AG09309 (cell line): ENCODE data around the gene GPX2.
A peak's percentile ranks its signal among the peaks of the same experiment; 100 is the strongest.

ENCODE experiments used
- DNase-seq: peaks from one replicate; pipeline ENCODE4 v3.0.0-alpha.2; 2010; ENCODE audit warnings: low read depth
- H3K4me3 ChIP-seq: 2 replicates; pipeline ENCODE4 v1.5.1; 2011; ENCODE audit warnings: mild to moderate bottlenecking, low read depth, low read length, moderate library complexity; ENCODE audit not compliant: control insufficient read depth
- CTCF ChIP-seq: IDR thresholded peaks from 2 replicates; pipeline ENCODE4 v1.5.1; 2011; ENCODE audit warnings: mild to moderate bottlenecking, low read depth, low read length, inconsistent platforms; ENCODE audit not compliant: insufficient read depth, control insufficient read depth; ENCODE audit errors: missing control alignments

The GPX2 gene

GRCh38 chr14:64910847-64911495, 31.6 kb downstream of the GPX2 start:
- no peak overlapping the region for H3K4me3 ChIP-seq
- no peak for DNase-seq
- TF ChIP-seq CTCF = peak; percentile 67

GRCh38 chr14:64906022-64906421, 36.5 kb downstream of the GPX2 start:
- no peak for DNase-seq
- H3K4me3 ChIP-seq = no peak overlapping the region
- no peak for TF ChIP-seq CTCF

- no peak for DNase-seq
- no peak overlapping the region for H3K4me3 ChIP-seq
- TF ChIP-seq CTCF = no peak
Observed at GRCh38 chr14:64899958-64900357, 42.6 kb downstream of the GPX2 start.

GRCh38 chr14:64891839-64892375, 50.6 kb downstream of the GPX2 start:
- H3K4me3 ChIP-seq = no peak overlapping the region
- peak; percentile 49 for TF ChIP-seq CTCF
- peak; percentile 42 for DNase-seq

- TF ChIP-seq CTCF = no peak
- no peak for DNase-seq
- no peak overlapping the region for H3K4me3 ChIP-seq
Observed at GRCh38 chr14:64891173-64891838, 51.2 kb downstream of the GPX2 start.

GRCh38 chr14:64889352-64889751, 53.2 kb downstream of the GPX2 start:
- no peak overlapping the region for H3K4me3 ChIP-seq
- no peak for DNase-seq
- no peak for TF ChIP-seq CTCF
